Limb (tissue), 2 donors: Measurements from ENCODE around the gene RCAN2.
A peak's percentile ranks its signal among the peaks of the same experiment; 100 is the strongest.

ENCODE experiments used
- DNase-seq, 2 donors: peaks; one replicate each; pipeline ENCODE4 v3.0.0-alpha.2; 2016; ENCODE audit errors: extremely low spot score in 2 of 2

RCAN2 gene

DNA sequence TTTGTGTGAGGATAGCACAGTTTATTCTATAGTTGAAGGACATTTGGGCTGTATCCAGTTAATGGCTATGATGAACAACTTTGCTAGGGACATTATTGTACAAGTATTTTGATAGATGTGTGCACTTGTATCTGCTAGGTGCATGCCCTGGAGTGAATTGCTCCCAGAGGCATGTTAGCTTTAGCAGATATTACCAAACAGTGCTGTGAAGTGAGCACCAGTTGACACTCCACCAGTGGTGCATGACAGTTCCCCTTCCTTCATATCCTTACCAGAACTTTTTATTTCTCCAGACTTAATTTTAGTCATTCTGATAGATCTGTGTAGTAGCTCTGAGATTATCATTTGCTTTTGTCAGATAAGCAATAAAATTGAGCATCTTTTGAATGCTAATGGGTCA, 271.6 kb downstream of the RCAN2 start:
- DNase-seq: no peak

DNA sequence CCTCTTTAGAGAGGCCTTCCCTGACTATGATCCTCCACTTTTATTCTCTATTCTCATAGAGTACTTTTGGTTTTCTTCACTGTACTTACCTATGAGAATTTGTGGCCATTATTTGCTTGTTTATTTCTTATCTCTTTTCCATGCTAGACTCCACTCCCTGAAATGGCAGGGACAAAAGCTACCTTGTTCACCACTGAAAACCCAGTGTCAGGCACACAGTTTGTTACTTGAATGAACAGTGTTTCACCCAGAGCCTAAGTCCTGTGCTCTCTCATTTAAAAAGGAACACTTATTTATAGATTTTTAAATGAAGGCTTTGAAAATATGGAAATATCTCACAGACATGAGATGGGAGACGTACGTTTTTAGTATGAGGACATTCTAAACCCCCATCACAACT, 272.8 kb downstream of the RCAN2 start:
- no peak for DNase-seq

DNA sequence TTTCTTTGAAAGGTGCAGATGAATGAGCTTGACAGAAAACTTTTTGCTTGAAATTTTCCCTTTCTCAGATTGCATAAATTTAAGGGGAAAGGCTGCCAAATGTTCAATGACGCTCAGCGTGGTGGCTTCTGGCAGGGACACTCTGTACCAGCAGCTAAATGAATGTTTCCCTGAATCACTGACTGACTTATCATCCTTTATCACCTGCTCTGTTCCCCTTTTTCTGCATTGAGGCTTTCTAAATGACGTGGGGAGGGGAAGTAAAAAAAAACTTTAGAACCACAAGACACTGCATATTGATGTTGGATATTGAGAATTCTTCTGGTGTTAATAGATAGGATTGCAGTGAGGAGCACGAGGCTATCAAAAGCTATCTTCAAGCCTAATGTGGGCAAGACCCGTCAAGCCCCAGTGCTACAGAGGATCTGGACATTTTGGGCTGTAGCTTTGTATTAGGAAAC, 273.5 kb downstream of the RCAN2 start:
- DNase-seq: no peak

DNA sequence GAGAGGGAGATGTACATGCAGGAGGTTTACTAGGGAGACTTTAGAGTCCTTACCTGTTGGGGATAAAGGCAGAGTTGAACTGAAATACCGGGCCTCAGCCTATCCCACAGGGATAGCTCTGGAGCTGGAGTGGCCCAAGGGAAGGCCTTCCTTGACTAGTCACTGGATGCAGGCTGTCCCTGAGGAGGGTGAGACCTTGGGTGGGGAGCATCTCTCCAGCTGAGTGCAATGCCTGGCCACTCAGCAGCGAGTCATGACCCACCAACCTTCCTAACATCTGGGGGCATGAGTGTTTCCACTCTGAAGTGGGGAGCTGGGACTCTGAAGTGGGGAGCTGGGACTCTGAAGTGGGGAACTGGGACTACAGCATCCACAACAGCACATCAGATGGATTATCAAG, 274.4 kb downstream of the RCAN2 start:
- no peak for DNase-seq

DNA sequence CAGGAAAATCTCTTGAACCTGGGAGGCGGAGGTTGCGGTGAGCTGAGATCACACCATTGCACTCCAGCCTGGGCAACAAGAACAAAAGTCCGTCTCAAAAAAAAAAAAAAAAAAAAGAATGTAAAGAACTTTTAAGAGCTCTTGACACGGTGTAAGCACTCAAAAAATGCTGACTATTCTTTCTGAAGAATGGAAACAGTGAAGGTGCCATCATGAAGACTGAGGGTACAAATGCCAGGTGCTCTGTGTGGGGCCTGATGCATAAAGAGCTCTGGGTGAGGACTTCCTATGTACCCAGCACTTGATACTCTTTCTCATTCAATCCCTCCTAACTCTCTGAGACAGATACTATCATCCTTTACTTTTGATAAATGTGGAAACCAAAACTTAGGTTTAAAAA, 275.5 kb downstream of the RCAN2 start:
- no peak for DNase-seq

DNA sequence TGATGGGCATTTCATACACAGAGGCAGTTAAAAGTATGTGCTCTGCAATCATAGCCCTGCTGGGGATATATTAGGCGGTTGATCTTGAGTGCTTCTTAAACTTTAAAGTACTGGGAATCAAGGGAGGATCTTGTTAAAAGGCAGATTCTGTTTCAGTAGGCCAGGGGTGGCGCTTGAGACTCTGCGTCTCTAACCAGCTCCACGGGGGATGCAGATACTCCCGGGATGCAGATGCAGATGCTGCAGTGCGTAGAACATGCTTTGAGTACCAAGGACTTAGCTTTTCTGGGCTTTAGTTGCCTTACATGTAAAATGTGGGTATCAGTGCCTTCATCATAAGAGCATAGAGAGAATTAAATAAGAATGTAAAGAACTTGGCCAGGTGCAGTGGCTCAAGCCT, 276.0 kb downstream of the RCAN2 start:
- no peak for DNase-seq

DNA sequence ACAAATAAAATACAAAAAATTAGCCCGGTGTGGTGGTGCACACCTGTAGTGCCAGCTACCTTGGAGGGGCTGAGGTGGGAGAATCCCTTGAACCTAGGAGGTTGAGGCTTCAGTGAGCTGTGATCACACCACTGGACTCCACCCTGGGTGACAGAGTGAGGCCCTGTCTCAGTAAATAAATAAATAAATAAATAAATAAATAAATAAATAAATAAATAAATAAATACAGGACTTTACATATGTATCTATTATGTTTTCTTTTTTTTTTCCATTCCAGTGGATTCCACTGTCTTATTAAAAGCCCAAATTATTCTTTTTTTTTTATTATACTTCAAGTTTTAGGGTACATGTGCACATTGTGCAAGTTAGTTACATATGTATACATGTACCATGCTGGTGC, 279.3 kb downstream of the RCAN2 start:
- DNase-seq: no peak

DNA sequence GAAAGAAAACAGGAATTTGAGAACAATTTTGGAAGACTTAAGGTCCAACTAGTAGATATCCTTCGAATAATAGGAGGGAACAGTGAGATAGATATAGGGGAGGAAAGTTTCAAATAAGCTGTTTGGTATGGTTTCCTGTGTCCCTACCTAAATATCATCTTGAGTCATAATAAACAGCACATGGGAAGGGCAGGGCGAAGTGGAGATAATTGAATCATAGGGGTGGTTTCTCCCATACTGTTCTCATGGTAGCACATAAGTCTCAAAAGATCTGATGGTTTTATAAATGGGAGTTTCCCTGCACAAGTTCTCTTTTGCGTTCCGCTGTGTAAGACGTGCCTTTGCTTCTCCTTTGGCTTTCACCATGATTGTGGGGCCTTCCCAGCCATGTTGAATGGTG, 281.0 kb downstream of the RCAN2 start:
- no peak for DNase-seq

DNA sequence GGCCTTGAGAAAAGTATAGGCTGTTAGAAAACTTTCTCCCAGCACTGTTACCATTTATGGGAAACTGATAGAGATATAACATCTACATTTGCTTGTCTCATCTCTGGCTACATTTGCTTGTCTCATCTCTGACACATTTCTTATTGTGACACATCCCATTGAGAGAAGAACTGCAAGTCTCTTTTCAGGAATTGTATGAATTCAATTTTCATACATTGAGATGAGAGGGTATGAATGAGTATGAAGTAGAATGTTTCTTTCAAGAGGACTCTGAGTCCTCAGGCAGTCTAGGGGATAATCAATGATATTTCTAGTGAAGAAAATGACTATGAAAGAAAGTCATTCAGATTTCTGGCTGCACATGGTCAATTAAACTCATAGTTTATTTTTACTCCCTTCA, 282.9 kb downstream of the RCAN2 start:
- no peak for DNase-seq

DNA sequence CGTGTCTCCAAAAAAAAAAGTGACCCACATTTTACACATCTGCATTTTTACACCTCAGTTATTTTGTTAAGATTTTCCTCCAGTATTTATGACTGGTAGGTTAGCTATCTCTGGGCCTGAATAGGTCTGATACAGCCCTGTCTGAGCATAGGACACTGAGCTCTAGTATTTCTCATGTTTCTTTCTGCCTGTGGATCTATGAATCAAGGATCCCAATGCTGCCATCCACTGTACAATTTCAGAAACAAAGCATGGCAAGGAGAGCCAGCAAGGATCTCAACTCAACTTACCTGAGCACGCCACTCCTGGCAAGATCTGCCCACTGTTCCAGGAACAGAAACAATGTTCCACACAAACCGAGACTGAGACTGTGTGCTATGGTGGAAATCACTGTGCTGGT, 284.1 kb downstream of the RCAN2 start:
- no peak for DNase-seq

DNA sequence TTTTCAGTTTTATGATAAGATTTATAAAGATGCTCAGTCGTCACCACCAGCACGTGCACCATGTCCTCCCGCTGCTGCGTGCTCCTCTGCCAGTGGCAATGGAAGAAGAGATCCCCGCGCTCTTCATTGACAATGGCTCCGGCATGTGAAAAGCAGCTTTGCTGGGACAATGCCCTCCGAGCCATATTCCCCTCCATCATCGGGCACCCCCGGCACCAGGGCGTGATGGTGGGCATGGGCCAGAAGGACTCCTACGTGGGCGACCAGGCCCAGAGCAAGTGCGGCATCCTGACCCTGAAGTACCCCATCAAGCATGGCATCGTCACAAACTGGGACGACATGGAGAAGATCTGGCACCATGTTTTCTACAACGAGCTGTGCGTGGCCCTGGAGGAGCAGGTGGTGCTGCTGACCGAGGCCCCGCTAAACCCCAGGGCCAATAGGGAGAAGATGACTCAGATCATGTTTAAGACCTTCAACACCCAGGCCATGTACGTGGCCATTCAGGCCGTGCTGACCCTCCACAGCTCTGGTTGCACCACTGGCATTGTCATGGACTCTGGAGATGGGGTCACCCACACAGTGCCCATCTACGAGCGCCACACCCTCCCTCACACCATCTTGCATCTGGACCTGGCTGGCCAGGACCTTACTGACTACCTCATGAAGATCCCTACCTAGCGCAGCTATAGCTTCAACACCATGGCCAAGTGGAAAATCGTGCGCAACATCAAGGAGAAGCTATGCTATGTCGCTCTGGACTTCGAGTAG, 286.2 kb downstream of the RCAN2 start:
- no peak for DNase-seq

DNA sequence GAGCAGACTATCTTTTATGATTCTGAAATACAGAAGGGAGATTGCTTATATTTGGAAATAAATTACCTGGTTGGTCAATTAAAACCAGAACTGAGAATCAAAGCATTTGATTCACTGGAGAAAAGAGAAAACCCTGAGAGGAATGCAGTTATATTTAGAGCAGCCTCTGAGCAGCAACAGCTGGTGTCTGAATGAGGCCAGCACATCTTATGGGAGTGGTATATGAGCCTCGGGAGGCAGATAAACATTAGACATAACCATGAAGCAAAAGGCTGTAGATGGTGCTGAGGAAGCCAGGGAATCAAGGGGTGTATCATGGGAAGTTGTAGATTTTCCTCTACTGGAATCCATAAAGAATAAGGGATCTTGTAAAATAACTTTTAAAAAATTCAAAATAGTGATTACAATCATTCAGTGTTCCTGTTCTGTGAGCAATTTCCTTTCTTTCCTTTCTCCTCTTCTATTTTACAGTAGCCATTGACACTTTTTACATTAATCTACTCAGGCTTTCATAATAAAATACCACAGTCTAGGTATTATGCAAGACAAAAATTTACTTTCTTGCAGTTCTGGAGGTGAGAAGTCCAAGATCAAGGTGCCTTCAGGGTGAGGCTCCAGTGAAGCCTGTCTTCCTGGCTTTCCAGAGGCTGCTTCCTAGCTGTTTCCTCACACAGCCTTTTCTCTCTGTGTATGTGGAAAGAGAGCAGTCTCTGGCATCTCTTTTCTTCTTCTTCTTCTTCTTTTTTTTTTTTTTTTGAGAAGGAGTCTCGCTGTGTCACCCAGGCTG, 287.7 kb downstream of the RCAN2 start:
- DNase-seq: peak in 1 of 2 donors; percentile 36

DNA sequence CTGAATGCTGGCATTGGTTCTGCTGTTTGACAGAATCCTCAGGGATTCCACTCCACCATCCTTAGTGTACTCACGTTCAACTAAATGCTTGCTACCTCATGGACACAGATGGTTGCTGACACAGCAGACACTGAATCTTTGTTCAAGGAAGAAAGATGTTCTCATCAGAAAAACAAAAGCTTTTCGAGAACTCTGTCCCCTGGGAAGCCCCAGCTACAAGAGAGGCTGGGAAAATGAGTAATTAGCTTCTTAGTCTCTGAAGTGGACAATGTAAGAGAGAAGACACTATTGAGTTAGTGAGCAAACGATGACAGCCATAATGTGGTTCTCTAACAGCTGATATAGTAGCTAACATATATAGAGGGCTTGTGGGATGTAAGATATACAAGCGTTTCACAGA, 289.5 kb downstream of the RCAN2 start:
- no peak for DNase-seq

DNA sequence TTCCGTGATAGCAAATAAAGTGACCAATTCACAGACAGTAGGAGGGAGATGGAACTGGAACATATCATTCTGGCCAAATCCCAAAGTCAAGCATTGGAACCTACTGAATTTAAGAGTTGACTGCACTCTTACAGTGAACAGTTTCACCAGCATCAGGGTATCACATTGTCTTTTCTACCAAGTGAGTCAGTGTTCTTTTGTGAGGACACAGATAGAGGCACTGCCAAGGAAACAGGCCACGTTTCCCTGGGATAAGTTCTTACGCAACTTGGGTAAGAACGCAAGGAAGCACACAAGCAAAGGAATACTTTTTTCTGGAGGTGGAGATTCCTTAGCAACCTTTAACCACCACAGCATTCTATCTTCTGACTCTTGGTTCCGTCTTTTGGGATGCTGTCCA, 291.9 kb downstream of the RCAN2 start:
- DNase-seq: no peak

DNA sequence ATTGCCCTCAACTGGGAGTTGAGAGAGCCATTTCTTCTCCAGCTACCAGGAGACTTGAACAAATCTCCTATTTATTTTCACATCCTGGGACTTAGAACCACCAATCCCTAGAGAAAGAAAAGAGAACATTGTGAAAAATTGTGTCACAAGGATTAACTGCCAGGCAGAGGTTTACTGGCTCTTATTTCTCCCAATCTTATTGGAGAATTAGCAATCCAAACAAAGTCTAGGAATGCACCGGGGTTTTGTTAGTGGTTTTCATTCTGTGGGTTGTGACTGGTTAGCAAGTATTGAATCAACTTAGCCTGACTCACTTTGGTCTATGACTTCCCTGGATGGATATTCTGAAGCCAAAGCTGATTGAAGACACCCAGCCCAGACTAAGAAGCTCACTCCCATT, 299.3 kb downstream of the RCAN2 start:
- DNase-seq: no peak

DNA sequence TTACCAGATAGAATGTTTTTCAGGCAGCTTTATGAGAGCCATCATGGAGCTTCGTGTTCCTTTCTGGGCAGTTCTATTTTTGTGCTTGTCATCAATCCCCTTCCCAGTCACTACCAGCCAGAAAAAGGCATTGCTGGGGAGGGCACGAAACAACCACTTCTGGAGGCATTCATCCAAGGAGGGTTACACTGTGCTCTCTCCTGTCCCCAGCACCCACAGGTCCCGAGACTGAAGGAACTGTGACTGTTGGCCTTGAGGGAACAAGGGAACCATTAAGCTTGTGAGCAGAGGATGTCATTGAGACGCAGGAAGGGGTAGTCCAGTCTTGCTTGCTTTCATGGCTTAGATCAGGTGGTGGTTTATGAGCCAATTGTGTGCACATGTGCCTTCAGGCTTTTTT, 300.4 kb downstream of the RCAN2 start:
- DNase-seq: no peak

DNA sequence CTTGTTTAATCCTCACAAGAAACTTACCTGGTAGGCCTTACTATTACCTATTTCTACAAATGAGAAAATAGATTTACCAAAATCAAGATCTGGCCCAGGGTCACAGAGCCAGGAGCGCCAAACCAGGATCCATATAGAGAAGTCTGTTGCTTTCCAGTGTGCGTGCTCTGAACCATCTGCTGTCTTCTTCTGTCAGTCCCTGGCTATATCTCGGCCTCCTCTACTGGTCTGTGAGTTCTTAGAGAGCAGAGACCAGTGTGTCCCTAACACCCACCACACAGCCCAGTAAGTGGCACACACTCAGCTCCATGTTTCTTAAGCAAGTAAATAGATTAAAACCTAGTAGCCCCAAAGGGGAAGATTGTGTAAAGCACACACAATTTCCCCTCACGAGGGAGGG, 301.5 kb downstream of the RCAN2 start:
- DNase-seq: no peak

DNA sequence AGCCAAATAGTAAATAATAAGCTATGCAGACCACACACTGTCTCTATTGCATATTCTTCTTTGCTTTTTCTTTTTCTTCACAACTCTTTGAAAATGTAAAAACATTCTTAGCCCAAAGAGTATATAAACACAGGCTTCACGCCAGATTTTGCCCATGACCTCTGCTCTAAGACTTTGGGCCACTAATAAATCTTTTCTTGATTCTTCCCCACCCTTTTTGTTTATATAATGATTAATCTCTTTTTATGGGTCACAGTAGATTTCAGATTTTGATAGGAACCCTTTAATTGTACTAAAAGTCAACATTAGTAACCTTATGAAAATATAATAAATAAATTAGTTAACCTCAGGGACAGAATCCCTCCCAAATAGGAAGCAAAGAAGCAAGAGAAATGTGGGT, 304.7 kb downstream of the RCAN2 start:
- no peak for DNase-seq

DNA sequence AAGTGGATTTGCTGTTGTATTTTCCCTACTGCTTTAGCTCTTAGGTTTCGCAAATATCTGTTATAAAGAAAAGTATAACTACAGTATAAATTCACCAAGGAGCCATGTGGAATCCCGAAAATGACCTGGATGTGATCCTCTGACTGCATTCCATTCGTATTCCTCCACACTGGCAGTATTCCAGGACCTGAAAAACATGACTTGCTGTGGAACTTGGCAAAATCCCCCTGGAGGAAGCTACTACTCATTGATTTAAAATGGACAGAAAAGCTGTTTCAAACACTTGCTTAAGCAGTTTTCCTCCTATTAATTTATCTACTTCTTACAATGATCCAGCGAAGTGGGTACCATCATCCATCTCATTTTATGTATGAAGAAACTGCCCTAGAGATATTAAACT, 307.1 kb downstream of the RCAN2 start:
- peak in 1 of 2 donors; percentile 34 for DNase-seq

DNA sequence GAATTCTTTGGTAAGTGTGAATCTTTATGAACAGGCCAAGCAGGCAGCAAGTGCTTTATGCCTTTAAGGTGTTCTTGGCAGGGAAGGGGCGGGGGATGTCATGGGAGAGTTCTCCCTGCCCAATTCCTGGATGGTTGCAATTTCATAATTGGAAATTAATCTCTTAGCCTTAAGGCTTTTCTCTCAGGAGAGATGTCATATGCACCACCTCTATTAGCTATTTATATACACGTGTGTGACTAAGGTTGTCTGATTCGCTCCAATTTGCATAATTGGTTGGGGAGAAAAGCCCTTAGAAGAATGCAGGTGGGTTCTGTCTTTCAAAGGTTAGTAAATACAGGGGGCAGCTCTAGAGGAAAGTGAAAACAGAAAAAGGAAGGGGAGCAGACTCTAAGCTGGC, 315.3 kb downstream of the RCAN2 start:
- no peak for DNase-seq

DNA sequence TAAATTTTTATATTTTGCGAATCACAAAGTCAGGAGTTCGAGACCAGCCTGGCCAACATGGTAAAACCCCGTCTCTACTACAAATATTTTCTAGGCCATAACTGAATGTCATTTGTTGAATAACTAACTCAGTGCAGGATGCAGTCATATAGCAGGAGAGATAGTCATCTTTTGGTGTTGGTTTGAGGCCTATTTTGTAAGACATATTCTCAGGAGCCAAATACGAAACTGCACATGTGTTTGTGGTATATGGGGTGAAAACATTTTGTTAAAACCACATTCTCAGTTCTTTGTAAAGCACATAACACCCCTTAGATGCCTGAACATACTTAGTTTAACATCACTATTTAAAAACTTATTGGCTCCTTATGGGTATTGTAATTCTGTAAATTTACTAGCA, 315.8 kb downstream of the RCAN2 start:
- no peak for DNase-seq

DNA sequence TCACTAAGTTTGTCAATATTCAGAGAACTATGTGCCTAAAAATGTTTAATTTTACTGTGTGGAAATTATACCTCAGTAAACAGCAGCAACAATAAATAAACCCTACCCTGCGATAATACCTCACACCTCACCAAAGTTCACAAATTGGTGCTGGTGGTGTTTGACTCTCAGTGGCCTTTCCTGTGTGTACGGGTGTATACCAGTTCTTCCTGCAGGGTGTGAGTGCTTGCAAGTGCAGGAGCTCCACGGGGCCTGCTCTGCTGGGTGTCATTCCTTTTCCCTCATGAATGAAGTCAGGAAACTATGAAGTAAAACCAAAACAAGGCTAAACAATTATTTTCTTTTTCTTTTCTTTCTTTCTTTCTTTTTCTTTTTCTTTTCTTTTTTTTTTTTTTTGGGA, 316.3 kb downstream of the RCAN2 start:
- DNase-seq: no peak

DNA sequence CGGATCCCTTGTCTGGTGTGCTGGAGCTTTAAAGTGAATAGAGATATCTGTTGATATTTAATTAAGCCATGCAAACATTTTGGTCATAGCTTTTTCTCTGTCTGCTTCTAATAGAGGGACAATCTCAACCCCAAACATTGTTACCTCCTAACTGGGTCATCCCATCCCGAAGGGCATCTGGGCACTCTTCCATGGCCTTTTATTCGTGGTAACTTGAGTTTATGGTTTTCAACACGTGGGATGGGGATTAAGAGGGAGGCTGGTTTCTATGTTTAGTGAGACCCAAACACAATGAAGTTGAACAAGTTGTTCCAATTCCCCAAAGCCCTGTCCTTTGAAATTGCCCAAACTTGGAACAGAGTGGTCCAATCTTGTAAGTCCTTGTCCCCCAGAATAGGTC, 319.1 kb downstream of the RCAN2 start:
- no peak for DNase-seq
